GM12873 (cell line): ENCODE data around the gene SPATA6L.

Source experiments
- CTCF ChIP-seq: IDR thresholded peaks from 2 replicates; pipeline ENCODE4 v1.5.1; 2012; ENCODE audit warnings: low read depth, mild to moderate bottlenecking, moderate library complexity, low read length, control low read depth; ENCODE audit not compliant: insufficient read depth; ENCODE audit errors: missing control alignments

SPATA6L gene

GRCh38 chr9:4657426-4658159 is 8.7 kb downstream of the SPATA6L start:
- TF ChIP-seq CTCF, result no peak

GRCh38 chr9:4656621-4657020 is 9.7 kb downstream of the SPATA6L start:
- no peak for TF ChIP-seq CTCF

- no peak for TF ChIP-seq CTCF
These were observed 11.7 kb downstream of the SPATA6L start for GRCh38 chr9:4654538-4654937.

- TF ChIP-seq CTCF, result no peak
These were observed 12.2 kb downstream of the SPATA6L start for GRCh38 chr9:4654084-4654483.

GRCh38 chr9:4642351-4642750 is 23.9 kb downstream of the SPATA6L start:
- no peak for TF ChIP-seq CTCF

GRCh38 chr9:4640027-4640426 is 26.3 kb downstream of the SPATA6L start:
- TF ChIP-seq CTCF, result peak; percentile 44

- TF ChIP-seq CTCF, result no peak
These were observed 26.9 kb downstream of the SPATA6L start for GRCh38 chr9:4639420-4639819.
